Tibial artery (tissue), 4 donors: ENCODE results near the gene HPS1.

ENCODE experiments used
- DNase-seq, 2 donors: peaks; one replicate each; pipeline ENCODE4 v3.0.0-alpha.2; 2019
- H3K27ac ChIP-seq, 2 donors: fragments of 200-600 bp; sonication (generic) in 1 of 2; 1 replicate in 1 of 2; 2 replicates in 1 of 2; pipeline ENCODE4 v1.5.1; 2018 to 2019; ENCODE audit warnings: mild to moderate bottlenecking in 1 of 2
- H3K27me3 ChIP-seq, 2 donors: fragments of 200-600 bp; sonication (generic) in 1 of 2; one replicate each; pipeline versions ENCODE4 v1.5.1 to v1.6.0; 2016 to 2019
- H3K36me3 ChIP-seq, 3 donors: fragments of 200-600 bp; sonication (generic) in 2 of 3; one replicate each; pipeline ENCODE4 v1.5.1; 2016 to 2019; ENCODE audit warnings: mild to moderate bottlenecking in 2 of 3
- H3K4me1 ChIP-seq, 4 donors: fragments of 200-600 bp; sonication (generic) in 2 of 4; 1 replicate in 3 of 4; 2 replicates in 1 of 4; pipeline ENCODE4 v1.5.1; 2016 to 2019
- H3K4me3 ChIP-seq, 2 donors: fragments of 200-600 bp; sonication (generic) in 1 of 2; 1 replicate in 1 of 2; 2 replicates in 1 of 2; pipeline ENCODE4 v1.5.1; 2018 to 2019; ENCODE audit warnings: mild to moderate bottlenecking in 2 of 2
- H3K9me3 ChIP-seq, 3 donors: fragments of 200-600 bp; sonication (generic) in 1 of 3; one replicate each; pipeline ENCODE4 v1.5.1; 2016 to 2019
- intact Hi-C: fragments of 100-400 bp; cut with DNase I; formaldehyde crosslinking; loops from one replicate; pipeline ENCODE4 v1.15.0; 2023; ENCODE audit warnings: low total_unique reads
- TF ChIP-seq, protein P1 (sequence below), 2 experiments: fragments of 200-600 bp in 1 of 2; fragments of 450-650 bp in 1 of 2; IDR thresholded peaks; one replicate each; pipeline ENCODE4 v1.5.1; 2017 to 2019; ENCODE audit warnings: antibody characterized with exemption in 2 of 2, mild to moderate bottlenecking in 1 of 2, moderate library complexity in 1 of 2

Gene HPS1

DNA sequence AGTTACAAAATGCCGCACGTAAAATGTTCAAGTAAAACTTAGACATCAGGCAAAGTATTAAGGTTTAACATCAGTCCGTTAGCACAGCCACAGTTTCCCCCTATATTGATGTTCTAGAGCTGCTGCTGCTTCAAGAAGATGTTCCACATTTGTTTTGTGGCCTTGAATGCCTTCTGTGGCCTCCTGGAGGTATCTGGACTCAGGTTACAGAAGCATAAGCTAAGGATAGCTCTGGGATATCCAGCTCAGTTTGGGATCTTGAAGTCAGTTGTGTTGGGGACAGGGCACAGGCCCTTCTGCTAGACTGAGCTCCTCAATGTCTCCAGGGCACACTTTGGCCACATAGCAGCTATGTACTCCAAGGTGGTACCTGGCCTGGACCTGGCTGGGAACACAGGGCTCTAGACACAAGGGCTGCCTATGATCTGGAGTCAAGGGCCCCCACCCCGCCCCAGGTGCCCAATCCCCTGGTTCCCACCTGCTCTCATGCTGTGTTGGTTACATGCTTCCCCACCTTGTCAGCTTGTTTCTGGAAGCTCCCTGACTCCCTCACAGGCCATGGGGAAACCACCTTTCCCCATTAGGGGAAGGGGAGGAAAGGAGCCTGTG is 36.5 kb downstream of the HPS1 start:
- Histone ChIP-seq H3K4me1 (peaks cover 0 to 30% (median 11%) of the 10 kb centered on the region in 4 donors), H3K4me3 (no peak overlapping the region), H3K27ac (no peak overlapping the region), H3K36me3 (peaks cover 0 to 24% (median 10%) of the 10 kb centered on the region in 3 donors), H3K27me3 (no peaks in the 10 kb centered on the region), H3K9me3 (no peaks in the 10 kb centered on the region)
- DNase-seq = no peak
- intact Hi-C loops = loop anchor here (10.0 kb wide), 1 partner anchor 145 kb away; the partner anchor contains the start of gene LOXL4
- TF ChIP-seq, protein P1, sequence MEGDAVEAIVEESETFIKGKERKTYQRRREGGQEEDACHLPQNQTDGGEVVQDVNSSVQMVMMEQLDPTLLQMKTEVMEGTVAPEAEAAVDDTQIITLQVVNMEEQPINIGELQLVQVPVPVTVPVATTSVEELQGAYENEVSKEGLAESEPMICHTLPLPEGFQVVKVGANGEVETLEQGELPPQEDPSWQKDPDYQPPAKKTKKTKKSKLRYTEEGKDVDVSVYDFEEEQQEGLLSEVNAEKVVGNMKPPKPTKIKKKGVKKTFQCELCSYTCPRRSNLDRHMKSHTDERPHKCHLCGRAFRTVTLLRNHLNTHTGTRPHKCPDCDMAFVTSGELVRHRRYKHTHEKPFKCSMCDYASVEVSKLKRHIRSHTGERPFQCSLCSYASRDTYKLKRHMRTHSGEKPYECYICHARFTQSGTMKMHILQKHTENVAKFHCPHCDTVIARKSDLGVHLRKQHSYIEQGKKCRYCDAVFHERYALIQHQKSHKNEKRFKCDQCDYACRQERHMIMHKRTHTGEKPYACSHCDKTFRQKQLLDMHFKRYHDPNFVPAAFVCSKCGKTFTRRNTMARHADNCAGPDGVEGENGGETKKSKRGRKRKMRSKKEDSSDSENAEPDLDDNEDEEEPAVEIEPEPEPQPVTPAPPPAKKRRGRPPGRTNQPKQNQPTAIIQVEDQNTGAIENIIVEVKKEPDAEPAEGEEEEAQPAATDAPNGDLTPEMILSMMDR (IDR thresholded peaks at IDR 0.05) = no peak

DNA sequence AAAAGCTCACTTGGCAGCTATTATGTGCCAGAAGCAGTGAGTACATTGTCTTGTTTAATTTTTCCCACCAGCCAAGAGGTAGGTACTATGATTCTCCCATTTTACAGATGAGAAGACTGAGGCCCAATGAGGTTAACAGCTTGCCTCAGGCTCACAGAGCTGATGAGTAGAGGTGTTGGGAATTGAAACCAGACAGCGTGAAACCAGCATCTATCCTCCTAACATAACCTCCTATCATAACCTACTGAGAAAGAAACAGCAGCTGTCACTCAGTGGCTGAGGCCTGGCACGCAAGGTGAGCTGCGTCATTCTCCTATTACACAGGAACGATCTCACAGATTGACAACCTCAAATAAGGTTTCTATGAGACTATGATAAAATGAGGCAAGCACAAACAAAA is 37.9 kb downstream of the HPS1 start:
- no peak for DNase-seq
- intact Hi-C loops = no loop called here
- TF ChIP-seq, protein P1 (IDR thresholded peaks at IDR 0.05) = no peak
- Histone ChIP-seq H3K27me3 (no peaks in the 10 kb centered on the region), H3K9me3 (no peaks in the 10 kb centered on the region), H3K4me3 (no peak overlapping the region), H3K27ac (no peak overlapping the region), H3K36me3 (peaks cover 0 to 29% (median 14%) of the 10 kb centered on the region in 3 donors), H3K4me1 (peaks cover 0 to 16% (median under 1%) of the 10 kb centered on the region in 4 donors)

DNA sequence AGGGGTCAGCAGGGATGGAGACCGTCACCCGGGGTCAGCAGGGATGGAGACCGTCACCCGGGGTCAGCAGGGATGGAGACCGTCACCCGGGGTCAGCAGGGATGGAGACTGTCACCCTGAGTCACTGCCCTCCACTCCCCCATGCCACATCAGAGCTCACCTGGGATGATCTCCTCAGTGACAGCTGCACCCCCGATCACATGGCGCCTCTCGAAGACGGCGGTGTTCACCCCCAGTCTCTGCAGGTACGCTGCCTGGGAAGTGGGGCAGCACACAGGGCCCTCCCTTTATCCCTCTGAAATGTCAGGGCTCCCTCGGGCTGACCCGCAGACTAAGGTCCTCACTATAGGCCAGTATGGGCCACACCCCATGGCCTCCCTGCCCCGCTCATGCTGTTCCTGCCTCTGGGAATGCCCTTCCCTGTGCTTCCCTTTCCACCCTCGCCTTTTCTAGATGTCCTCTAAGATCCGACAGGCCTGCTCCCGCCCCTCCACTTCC is 38.9 kb downstream of the HPS1 start:
- Histone ChIP-seq H3K4me3 (no peak overlapping the region), H3K27ac (no peak overlapping the region), H3K9me3 (no peaks in the 10 kb centered on the region), H3K36me3 (peaks cover 0 to 39% (median 20%) of the 10 kb centered on the region in 3 donors), H3K4me1 (peaks cover 0 to 11% (median 0%) of the 10 kb centered on the region in 4 donors), H3K27me3 (no peaks in the 10 kb centered on the region)
- intact Hi-C loops = no loop called here
- DNase-seq = no peak
- TF ChIP-seq, protein P1 (IDR thresholded peaks at IDR 0.05) = no peak

DNA sequence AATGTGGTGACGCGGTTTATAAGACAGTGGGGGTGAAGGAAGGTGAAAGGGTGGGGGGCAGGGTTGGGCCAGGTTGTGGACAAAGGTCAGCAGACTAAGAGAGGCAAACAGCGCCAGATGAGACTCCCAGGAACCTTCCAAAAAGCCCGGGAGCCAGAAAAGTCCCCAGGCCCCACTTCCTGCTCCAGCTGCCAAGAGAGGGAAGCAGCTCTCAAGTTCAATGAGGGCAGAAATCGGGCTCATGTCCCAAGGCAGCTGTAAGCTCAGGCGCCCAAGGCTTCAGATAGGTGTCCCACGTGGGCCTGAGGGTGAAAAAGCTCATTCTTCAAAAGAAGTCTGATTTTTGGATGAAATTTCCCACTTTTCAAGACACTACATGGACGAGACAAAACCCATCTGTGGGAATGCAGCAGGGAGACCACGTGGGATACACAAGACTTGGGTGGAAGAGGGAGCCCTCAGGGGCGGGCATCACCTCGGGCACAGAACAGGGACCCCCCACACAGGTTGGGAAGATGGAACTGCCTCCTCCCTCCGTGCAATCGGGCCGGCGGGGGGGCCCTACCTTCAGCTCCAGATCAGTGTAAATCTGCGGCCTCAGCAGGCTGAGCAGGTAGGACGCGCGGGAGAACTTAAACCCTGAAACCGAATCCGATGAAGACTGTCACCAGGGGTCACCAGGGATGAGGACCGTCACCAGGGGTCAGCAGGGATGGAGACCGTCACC is 39.6 kb downstream of the HPS1 start:
- Histone ChIP-seq H3K4me3 (no peak overlapping the region), H3K9me3 (no peaks in the 10 kb centered on the region), H3K4me1 (peaks cover 0 to 5% (median 0%) of the 10 kb centered on the region in 4 donors), H3K27me3 (no peaks in the 10 kb centered on the region), H3K36me3 (peaks cover 0 to 45% (median 20%) of the 10 kb centered on the region in 3 donors), H3K27ac (no peak overlapping the region)
- TF ChIP-seq, protein P1 (IDR thresholded peaks at IDR 0.05) = no peak
- intact Hi-C loops = no loop called here
- no peak for DNase-seq

DNA sequence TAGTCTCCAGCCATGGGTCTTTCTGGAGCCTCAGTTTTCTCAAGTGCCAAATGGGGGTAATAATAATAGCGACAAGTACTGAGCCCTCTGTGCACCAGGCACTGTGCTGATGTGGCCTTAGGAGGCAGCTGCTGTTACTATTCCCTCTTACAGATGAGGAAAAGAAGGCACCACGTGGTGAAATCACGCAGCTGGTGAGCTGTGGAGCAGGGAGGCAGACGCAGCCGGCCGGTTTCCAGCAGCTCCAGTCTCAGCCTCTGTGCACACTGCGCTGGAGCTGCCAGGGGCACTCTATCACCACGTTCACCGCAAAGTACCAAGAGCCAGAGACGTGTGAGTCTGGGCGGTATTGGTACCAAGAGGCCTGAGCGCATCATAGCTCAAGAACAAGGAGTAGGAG is 41.3 kb downstream of the HPS1 start:
- H3K4me1 ChIP-seq = no peaks in the 10 kb centered on the region
- H3K36me3 ChIP-seq = peaks cover 0 to 42% (median 20%) of the 10 kb centered on the region in 3 donors
- H3K4me3 ChIP-seq = no peak overlapping the region
- DNase-seq = no peak
- intact Hi-C loops = no loop called here
- H3K27me3 ChIP-seq = no peaks in the 10 kb centered on the region
- H3K9me3 ChIP-seq = no peaks in the 10 kb centered on the region
- TF ChIP-seq, protein P1 (IDR thresholded peaks at IDR 0.05) = no peak
- no peak overlapping the region for H3K27ac ChIP-seq
